NT2/D1 (cell line): ENCODE measurements around the gene SIN3B.

ENCODE experiments used
- SUZ12 ChIP-seq: IDR thresholded peaks from 2 replicates; pipeline ENCODE4 v1.6.1; 2011; ENCODE audit not compliant: insufficient read length, insufficient read depth; ENCODE audit errors: extremely low read depth
- YY1 ChIP-seq: IDR thresholded peaks from 2 replicates; pipeline ENCODE4 v1.6.1; 2011; ENCODE audit not compliant: insufficient read length, insufficient read depth
- ZNF274 ChIP-seq: IDR thresholded peaks from 2 replicates; pipeline ENCODE4 v1.6.1; 2011; ENCODE audit warnings: mild to moderate bottlenecking, low read depth, low read length

- TF ChIP-seq YY1 (no peak), SUZ12 (no peak), ZNF274 (no peak)
Measured at GRCh38 chr19:16849168-16849567, 20.0 kb downstream of the SIN3B start.
